Measurements from ENCODE around the gene GSN.
A peak's percentile ranks its signal among the peaks of the same experiment; 100 is the strongest.
"Not testable (repeated sequence)": the region's sequence is repeated elsewhere in the genome, so short reads cannot be mapped to it uniquely, and the experiment has no call there.

The GSN gene

GRCh38 chr9:121289026-121289771 lies 21.2 kb downstream of the GSN start:
- DNase-seq: peak; percentile 85

DNA sequence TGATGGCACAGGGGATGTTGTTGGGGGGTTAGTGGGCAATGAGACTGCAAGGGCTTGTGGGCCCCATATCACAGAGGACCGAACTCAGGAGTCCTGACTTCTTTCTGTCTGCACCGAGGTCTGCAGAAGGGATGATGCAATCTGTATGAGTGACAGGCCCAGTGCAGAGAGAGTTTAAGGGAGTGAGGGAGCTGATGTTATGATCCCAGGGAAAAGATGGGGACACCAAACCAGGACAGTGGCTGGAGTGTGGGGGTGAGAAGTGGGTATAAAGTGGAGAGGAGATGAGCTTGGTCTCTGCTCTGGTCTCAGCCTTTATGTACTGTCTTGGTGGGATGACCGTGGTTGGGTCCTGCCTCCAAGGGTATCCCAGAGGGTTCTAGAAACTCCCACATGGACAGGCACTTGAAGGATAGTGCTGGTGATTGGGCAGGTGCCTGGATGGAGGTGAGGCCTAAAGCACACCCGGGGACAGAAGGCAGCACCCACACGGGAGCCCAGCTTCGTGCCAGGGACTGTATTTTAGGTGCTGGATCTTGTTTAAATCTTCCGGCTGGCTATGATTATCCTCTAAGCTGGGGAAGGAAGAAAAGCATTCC lies 21.9 kb downstream of the GSN start:
- DNase-seq: no peak

DNA sequence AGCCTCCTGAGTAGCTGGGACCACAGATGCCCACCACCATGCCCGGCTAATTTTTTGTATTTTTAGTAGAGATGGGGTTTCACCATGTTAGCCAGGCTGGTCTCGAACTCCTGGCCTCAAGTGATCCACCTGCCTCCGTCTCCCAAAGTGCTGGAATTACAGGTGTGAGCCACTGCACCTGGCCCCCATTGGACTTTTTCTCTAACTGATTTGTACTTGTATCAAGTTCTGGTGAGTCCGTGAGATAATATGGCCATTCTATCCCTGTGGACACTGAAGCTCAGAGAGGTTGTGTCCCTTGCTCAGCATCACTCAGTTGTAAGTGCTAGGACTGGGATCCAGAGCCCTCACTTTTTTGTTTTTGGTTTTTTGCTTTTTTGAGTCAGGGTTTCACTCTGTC lies 23.6 kb downstream of the GSN start:
- DNase-seq: not testable (repeated sequence)

GRCh38 chr9:121292051-121292450 lies 24.1 kb downstream of the GSN start:
- DNase-seq: no peak

GRCh38 chr9:121292801-121293241 lies 24.9 kb downstream of the GSN start:
- no peak for DNase-seq

DNA sequence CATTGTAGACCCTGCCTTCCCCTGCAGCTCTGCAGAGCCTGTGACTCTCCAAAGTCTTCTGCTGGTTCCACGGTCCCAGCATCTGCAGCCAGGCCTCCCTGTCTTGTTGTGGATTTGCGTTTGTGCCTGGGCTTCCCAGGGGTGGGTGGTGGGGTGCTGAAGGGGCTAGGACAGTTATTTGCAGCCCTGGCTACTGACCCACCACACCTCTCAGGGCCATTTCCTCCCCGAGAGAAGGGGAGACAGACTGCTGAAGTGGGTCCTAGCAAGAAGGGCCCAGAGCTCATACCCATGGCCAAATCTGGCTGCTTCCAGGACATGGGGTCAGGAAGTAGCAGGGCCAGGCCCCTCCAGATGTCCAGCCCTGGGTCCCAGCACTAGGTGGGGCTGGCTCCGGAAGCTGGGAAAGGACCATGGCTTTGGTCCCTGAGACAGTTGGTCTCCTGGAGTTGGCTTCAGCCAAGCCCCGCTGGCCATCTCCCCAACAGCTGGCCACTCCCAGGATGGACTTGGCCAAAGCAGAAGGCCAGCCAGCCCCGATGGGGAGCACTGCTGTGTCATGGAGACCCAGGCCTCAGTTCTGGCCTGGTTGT lies 26.3 kb downstream of the GSN start:
- DNase-seq: no peak

- DNase-seq: no peak
These were observed 27.1 kb downstream of the GSN start for GRCh38 chr9:121294866-121295661.

DNA sequence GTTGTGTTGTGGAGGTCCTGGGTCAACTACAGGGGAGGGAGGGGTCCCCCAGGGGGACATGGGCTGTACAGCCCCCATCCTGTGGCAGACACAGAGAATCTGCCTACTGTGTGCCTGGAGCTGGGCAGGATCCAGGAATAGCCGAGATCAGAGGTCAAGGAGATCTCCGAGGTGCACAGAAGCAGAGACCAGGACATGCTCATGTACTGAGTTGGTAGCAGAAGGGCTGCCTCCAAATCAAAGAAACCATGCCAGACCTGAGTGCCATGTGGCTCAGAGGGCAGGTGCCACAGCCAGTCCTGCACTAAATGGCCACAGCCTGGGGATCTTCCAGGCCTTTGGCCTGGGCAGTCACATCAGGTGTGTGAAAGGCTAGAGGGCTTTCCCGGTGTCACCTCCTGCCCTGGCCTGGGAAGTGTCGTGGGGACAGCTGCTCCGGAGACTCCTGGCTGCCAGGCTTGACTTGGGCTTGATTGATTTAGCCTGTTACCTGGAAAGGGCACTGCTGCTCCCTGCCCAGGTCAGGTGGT lies 27.8 kb downstream of the GSN start:
- DNase-seq: no peak

GRCh38 chr9:121296213-121297127 lies 28.5 kb downstream of the GSN start:
- DNase-seq: no peak

- no peak for DNase-seq
These were observed 29.4 kb downstream of the GSN start for GRCh38 chr9:121297389-121297788.

DNA sequence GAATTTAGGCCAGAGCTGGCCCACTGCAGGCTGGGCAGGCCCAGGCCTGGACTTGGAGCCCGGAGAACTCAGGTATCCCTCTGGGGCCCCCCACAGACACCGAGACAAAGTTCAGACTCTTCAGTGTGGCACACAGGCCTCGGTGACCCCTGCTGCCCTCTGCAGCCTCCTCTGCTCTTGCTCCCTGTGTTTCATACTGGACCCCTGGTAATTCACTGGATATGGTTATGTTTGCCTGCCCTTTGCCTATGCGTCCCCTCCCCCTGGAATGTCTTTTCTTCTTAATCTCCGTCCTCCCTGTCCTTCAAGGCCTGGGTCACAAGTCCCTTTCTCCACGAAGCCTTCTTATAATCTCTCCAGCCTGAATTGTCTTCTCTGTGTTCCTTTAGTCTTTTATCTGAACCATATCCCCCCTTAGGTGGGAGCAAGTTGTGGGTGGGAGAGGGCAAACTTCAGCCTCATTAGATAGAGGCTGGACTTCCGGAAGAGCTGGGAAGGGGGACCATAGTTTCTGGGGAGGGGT lies 30.1 kb downstream of the GSN start:
- no peak for DNase-seq

DNA sequence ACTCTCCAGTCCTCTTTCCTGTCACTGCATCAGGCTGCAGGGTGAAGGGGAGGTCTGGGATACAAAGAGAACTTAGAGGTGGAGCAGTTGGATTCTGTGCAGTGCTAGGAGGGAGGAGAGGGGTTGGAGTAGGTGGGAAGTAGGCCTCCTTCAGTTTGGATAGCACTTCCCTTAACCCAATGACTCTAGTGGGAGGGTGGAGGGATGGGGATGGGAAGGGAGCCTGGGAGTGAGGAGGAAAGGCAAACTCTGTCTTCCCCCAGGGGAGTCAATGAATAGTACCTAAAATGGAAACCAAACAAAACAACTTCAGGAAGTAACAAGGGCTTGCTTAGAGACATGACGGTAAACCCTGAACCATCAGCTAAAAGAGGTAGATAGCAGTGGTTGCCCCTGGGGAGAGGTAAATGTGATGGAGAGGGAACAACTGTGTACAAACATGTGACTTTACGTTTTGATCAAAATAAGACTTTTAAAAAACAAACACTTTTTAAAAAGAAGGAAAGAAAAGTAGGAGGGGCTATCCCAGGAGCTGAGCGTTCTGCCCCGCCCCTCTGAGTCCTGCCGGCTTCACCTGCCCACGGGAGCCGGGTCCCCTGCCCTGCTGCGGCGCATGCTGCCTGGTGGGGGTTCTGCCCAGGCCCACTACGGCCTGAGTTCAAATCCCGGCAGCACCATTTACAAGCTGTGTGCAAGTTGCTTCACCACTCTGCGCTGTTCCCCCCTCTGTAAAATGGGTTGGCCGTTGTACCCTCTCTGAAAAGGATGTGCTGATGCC lies 30.9 kb downstream of the GSN start:
- DNase-seq: peak; percentile 42

GRCh38 chr9:121299467-121300282 lies 31.7 kb downstream of the GSN start:
- peak; percentile 60 for DNase-seq

- no peak for DNase-seq
These were observed 32.5 kb downstream of the GSN start for GRCh38 chr9:121300283-121301119.

DNA sequence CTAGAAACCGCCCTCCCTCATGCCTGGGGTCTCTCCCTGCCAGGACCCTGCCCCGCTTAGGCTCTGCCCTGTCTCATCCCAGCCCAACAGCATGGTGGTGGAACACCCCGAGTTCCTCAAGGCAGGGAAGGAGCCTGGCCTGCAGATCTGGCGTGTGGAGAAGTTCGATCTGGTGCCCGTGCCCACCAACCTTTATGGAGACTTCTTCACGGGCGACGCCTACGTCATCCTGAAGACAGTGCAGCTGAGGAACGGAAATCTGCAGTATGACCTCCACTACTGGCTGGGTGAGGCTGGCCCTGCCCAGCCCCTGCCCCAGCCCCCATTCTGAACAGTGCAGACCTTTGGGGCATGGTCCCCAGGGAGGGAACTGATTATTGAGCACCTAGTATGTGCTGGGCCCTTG lies 33.9 kb downstream of the GSN start:
- DNase-seq: no peak

DNA sequence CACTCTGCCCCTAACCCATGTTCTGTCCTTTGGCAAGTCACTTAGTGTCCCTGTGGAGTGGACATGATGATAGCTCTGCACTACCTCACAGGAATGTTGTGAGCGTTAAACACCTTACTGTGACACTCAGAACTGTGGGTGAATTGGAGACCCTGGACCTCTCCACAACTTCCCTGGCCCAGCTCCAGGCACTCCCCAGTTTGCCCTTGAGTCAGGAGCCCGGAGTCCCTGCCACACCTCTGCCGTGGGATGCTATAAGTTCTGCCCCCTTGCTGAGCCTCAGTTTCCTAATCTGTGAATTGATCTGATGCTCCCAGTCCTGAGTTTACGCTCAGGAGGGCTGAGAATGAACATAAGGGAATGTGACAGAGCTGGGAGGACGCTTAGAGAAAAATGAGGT lies 34.4 kb downstream of the GSN start:
- no peak for DNase-seq

DNA sequence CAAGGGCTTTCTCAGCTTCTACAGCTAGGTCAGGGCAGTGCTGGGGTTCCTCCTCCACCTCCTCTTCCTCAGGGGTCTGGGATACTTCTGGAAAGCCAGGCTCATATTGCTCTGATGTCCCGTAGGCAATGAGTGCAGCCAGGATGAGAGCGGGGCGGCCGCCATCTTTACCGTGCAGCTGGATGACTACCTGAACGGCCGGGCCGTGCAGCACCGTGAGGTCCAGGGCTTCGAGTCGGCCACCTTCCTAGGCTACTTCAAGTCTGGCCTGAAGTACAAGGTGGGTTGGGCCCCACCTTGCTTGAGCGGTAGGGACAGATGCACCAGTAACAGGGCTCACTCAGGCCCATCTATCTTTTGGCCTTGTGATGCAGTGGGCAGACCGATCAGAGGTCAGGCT lies 34.8 kb downstream of the GSN start:
- no peak for DNase-seq

DNA sequence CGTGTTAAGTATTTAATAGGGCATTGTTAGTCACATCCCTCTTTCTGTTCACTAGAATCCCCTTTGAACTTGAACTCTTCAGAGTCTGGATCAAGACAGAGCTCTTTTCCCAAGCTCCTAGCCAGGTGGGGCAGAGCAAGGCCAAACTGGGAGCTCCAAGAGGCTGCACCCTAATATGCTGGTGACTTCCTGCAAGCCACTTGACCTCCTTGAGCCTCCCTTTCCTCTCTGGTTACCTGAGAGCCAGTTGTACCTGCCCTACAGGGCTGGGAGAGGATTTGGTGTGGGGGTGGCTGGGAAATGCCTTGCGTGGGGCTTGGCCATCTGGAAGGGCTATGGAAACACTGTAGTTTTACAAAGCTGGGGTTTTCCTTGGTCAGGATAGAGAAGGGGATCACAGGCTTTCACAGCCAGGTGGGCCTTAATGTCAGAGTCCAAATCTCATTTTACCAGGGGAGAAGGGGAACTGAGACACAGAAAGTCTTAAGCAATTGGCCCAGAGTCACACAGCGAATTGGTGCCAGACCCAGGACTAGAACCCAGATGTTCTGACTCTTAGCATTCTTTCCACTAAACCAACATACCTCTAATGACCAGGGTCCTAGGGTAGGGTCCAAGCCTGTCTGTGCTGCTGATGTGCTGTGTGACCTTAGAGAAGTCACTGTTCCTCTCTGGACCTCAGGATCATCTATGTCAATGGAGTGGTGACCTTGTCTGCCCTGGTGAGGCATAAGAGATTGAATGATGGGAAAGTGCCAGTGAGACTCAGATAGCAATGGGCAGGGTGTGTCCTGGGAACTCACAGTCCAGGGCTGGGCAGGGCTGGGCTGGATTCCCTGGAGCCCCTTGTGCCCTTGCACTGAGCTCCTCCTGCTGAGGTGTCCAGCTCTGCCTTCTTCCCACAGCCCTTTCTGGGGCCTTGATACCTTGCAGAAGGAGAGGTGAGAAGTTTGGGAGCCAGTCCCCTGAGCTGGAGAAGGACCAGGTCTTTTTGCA lies 35.8 kb downstream of the GSN start:
- no peak for DNase-seq

Measured in eye (tissue), 1 donor.